IgD-negative memory B cell (primary cell): ENCODE measurements around the gene LYRM4. TPM values are rescaled to one million over a fixed set of nuclear protein-coding genes. Genes with fewer than 3 reads are reported as not detected.
A peak's percentile ranks its signal among the peaks of the same experiment; 100 is the strongest.

Source experiments
- H3K27ac Mint-ChIP-seq, 3 donors: one replicate each; pipeline ENCODE4 v1.8.0; 2020 to 2022; ENCODE audit warnings: mild to moderate bottlenecking in 3 of 3, mixed read lengths in 3 of 3, moderate library complexity in 1 of 3
- H3K27me3 Mint-ChIP-seq: one replicate; pipeline ENCODE4 v1.8.0; 2021; ENCODE audit warnings: mixed read lengths
- H3K36me3 Mint-ChIP-seq: one replicate; pipeline ENCODE4 v1.8.0; 2020; ENCODE audit warnings: mild to moderate bottlenecking, mixed read lengths
- H3K4me1 Mint-ChIP-seq, 3 donors: one replicate each; pipeline ENCODE4 v1.8.0; 2020 to 2022; ENCODE audit warnings: mixed read lengths in 3 of 3, mild to moderate bottlenecking in 1 of 3
- H3K4me3 Mint-ChIP-seq, 4 donors: one replicate each; pipeline ENCODE4 v1.8.0; 2020 to 2022; ENCODE audit warnings: mild to moderate bottlenecking in 4 of 4, mixed read lengths in 4 of 4, moderate library complexity in 3 of 4
- H3K9me3 Mint-ChIP-seq, 3 donors: one replicate each; pipeline ENCODE4 v1.8.0; 2020 to 2021; ENCODE audit warnings: mixed read lengths in 3 of 3, mild to moderate bottlenecking in 1 of 3
- polyA plus RNA-seq: library from polyadenylated mRNA; unstranded; fragments of 300-500 nt; fragmentation: Illumina TruSeq; gene quantifications from one replicate; pipeline ENCODE4 v1.2.3, GENCODE V29; 2021

The LYRM4 gene
- polyA plus RNA-seq, 1 donor from 2014 or later, result 36.3 TPM

DNA sequence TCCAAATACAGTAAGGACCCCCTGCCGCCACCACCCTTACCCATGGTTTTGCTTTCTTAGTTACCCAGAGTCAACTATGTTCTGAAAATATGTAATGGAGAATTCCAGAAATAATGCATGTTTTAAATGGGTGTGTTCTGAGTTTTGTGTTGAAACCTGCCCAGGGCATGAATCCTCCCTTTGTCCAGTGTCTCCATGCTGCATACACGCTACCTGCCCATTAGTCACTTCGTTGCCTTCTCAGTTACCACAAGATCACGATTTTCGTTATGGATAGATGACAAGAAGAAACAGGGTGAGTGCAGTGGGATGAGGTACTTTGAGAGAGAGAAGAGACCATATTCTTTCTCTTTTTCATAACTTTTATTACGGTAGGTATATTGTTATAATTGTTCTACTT, 11.2 kb upstream of the LYRM4 start:
- Mint-ChIP-seq H3K4me3 (no peak overlapping the region), H3K27me3 (no peaks in the 10 kb centered on the region), H3K27ac (no peak overlapping the region), H3K9me3 (no peaks in the 10 kb centered on the region), H3K4me1 (peaks cover 19 to 21% (median 21%) of the 10 kb centered on the region in 3 donors), H3K36me3 (peaks cover 12% of the 10 kb centered on the region)

DNA sequence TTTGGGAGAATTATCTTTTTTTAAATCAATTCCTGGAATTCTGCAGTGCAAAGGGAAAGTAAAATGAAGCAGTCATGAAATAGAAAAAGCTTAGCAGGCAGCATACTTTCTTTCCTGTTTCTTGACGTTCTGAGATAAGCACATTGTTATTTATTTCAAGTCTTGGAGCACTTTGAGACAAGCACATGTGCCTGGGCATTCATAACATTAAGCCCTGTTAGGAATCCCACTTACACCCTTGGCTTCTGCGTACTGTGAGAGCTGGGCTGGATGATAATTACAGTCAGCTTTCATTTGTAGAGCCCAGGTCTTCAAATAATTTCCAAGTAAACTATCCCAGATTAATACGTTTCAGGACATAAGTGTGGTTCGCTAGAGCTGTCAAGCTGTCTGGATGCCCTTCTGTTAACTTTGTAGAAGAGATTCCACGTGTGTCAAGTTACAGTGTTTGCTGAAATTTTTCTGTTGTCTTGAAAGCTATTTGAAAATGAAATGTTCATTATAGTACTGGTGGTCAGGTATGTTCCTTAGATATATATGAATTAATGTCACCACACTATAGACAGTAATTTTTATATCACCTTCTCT, 9.4 kb upstream of the LYRM4 start:
- H3K27ac Mint-ChIP-seq, result no peak overlapping the region
- H3K9me3 Mint-ChIP-seq, result no peaks in the 10 kb centered on the region
- H3K27me3 Mint-ChIP-seq, result no peaks in the 10 kb centered on the region
- H3K4me1 Mint-ChIP-seq, result peaks cover 13 to 23% (median 15%) of the 10 kb centered on the region in 3 donors
- peak overlapping the region in 1 of 4 donors; percentile 7 for H3K4me3 Mint-ChIP-seq
- H3K36me3 Mint-ChIP-seq, result peaks cover 14% of the 10 kb centered on the region

DNA sequence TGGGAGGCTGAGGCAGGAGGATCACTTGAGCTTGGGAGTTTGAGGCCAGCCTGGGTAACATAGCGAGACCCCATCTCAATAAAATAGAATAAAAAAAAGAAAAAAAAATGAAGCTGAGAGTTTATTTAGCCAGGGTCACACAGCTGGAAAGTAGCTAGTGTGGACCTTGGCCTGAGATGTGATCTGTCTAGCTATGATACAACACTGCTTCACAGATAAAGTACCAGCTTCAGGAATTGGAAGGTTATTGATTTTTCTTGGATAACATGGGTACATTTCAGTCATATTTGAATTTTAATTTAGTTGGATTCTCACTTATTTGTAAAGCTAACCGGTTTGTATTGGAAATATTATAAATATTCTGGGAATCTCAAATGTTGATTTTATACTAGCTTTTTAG, 5.7 kb upstream of the LYRM4 start:
- Mint-ChIP-seq H3K36me3 (peaks cover 6% of the 10 kb centered on the region), H3K27me3 (no peaks in the 10 kb centered on the region), H3K27ac (no peak overlapping the region), H3K4me3 (no peak overlapping the region), H3K4me1 (peaks cover 6 to 18% (median 13%) of the 10 kb centered on the region in 3 donors), H3K9me3 (no peaks in the 10 kb centered on the region)

DNA sequence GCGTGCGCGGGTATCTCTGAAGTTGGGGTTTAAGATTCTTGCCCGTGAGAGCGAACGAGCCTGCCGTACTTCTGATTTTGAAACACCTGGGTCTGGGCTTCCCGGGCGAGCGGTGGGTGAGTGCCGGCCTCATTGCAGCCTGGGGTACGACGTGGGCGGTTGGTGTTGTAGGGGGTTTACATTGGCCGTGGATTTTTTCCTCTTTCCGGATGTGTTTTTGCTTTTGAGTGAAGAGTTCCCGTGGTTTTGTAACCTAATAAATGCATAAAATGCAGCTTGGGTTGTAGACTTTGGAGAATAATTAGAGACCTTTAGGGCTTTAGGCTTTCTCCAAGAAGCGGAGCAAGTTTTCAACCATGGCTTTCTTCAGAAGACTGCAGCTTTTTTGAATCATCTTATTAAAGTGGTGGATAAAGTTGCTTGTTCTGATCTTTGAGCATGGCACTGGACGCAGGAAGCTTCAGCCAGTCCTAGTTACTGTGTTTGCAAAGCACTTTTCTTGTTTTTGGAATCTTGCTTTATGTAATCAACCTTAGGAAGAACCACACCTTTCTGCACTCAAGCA, 877 bp upstream of the LYRM4 start:
- peaks cover 15 to 21% (median 19%) of the 10 kb centered on the region in 3 donors for H3K4me1 Mint-ChIP-seq
- H3K36me3 Mint-ChIP-seq, result peaks cover 2% of the 10 kb centered on the region
- H3K4me3 Mint-ChIP-seq, result peak overlapping the region; percentile 94 to 100 (median 98)
- peak overlapping the region; percentile 96 to 100 (median 100) for H3K27ac Mint-ChIP-seq
- H3K9me3 Mint-ChIP-seq, result no peaks in the 10 kb centered on the region
- H3K27me3 Mint-ChIP-seq, result no peaks in the 10 kb centered on the region

DNA sequence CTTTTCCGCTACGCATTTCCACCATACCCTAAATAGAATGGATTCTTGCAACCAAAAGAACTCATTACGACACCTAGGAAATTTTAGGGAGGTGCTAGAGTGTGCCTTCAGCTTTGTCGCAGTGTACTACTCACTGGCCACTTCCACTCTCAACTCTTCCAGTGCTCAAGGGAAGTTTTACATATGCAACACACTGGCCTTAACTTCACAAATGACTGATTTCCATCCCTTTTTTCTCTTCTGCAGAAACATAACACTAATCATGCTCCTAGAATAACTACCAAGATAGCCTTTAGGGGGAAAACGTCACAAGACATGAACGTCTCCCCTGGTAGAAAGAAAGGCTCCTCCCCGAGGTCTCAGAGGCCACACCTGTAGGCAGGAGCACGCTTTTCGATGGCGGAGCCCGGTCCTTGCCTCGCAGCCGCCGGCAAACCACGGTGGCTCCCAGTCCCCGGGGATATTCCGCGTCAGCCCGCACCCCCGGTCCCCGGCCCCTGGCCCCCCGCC, 584 bp downstream of the LYRM4 start:
- H3K36me3 Mint-ChIP-seq, result no peaks in the 10 kb centered on the region
- H3K4me3 Mint-ChIP-seq, result peak overlapping the region; percentile 94 to 100 (median 98)
- H3K27ac Mint-ChIP-seq, result peak overlapping the region; percentile 96 to 100 (median 100)
- no peaks in the 10 kb centered on the region for H3K9me3 Mint-ChIP-seq
- no peaks in the 10 kb centered on the region for H3K27me3 Mint-ChIP-seq
- H3K4me1 Mint-ChIP-seq, result peaks cover 13 to 17% (median 15%) of the 10 kb centered on the region in 3 donors

DNA sequence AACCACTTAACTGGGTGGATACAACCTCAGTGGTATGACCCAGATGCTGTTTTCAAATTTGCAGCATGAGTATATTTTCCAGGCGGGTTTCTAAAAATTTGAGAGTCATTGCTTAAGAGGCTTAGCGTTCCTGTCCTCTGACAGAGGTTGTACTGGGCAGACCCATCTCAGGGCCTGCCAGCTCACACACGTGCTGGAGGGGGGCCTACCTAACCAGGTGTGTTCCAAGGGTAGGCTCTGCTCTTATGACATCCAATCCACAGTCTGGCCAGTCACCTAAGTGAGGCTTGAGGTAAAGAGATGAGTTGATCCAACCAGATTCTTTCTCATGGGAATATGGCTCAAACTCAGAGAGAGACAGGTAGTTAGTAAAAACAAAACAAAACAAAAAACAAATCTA, 1.3 kb downstream of the LYRM4 start:
- H3K4me1 Mint-ChIP-seq, result peaks cover 12 to 16% (median 15%) of the 10 kb centered on the region in 3 donors
- H3K27me3 Mint-ChIP-seq, result no peaks in the 10 kb centered on the region
- no peaks in the 10 kb centered on the region for H3K36me3 Mint-ChIP-seq
- H3K27ac Mint-ChIP-seq, result peak overlapping the region in 2 of 3 donors; percentile 20 to 96
- peak overlapping the region; percentile 94 to 100 (median 98) for H3K4me3 Mint-ChIP-seq
- H3K9me3 Mint-ChIP-seq, result no peaks in the 10 kb centered on the region

DNA sequence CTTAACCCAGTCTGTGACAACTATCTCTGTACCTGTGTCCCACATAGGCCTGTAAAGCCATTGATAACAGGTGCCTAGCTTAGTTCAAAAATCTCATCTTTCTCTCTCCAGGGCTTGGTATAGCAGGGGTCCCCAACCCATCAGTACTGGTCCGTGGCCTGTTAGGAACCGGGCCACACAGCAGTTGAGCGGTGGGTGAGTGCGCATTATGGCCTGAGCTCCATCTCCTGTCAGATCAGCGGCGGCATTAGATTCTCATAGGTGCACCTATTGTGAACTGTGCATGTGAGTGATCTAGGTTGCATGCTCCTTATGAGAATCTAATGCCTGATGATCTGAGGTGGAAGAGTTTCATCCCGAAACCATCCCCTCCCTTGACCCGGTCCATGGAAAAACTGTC, 3.4 kb downstream of the LYRM4 start:
- Mint-ChIP-seq H3K27ac (peak overlapping the region in 1 of 3 donors; percentile 96), H3K9me3 (no peaks in the 10 kb centered on the region), H3K36me3 (peaks cover 3% of the 10 kb centered on the region), H3K4me3 (peak overlapping the region in 1 of 4 donors; percentile 94), H3K27me3 (no peaks in the 10 kb centered on the region), H3K4me1 (peaks cover 13 to 16% (median 13%) of the 10 kb centered on the region in 3 donors)

DNA sequence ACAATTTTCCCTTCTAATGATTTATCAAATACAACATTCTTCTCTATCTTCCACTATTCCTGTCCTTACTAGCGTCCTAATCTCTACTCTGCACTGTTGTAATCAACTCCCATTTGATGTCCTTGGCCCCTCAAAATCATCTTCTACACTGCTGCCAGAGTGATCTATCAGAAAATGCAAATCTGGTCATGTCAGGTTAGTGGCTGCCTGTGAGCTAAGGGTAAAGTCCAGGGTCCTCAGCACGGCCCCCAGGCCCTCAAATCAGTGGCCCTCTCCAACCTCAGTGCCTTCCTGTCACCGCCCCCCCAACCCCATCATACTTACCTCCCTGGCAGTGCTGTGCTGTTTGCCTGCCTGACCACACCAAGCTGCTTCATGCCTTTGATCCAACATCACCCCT, 3.8 kb downstream of the LYRM4 start:
- peaks cover 13 to 15% (median 14%) of the 10 kb centered on the region in 3 donors for H3K4me1 Mint-ChIP-seq
- no peaks in the 10 kb centered on the region for H3K9me3 Mint-ChIP-seq
- no peaks in the 10 kb centered on the region for H3K27me3 Mint-ChIP-seq
- no peak overlapping the region for H3K27ac Mint-ChIP-seq
- no peak overlapping the region for H3K4me3 Mint-ChIP-seq
- peaks cover 4% of the 10 kb centered on the region for H3K36me3 Mint-ChIP-seq

DNA sequence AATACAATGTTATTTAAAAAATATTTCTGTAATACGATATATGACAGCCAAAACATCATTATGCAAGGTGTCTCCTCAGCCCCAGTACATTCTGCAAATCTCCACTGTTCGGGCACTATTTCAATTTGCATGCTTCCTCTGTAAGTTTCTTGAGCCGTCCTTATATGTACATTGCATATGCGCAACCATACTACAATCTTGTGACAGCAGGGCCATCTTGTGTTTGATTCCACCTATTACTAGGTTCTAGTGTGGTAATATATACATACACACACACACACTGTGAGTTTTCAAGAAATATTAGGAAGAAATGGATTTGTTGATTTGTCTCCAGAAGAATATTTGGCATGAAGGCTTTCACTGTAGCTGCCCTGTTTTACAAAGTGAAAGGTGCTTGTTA, 9.8 kb downstream of the LYRM4 start:
- no peak overlapping the region for H3K27ac Mint-ChIP-seq
- peaks cover 4 to 5% (median 4%) of the 10 kb centered on the region in 3 donors for H3K4me1 Mint-ChIP-seq
- H3K36me3 Mint-ChIP-seq, result peaks cover 7% of the 10 kb centered on the region
- H3K4me3 Mint-ChIP-seq, result no peak overlapping the region
- H3K9me3 Mint-ChIP-seq, result peaks cover 0 to 1% (median 0%) of the 10 kb centered on the region in 3 donors
- H3K27me3 Mint-ChIP-seq, result no peaks in the 10 kb centered on the region

DNA sequence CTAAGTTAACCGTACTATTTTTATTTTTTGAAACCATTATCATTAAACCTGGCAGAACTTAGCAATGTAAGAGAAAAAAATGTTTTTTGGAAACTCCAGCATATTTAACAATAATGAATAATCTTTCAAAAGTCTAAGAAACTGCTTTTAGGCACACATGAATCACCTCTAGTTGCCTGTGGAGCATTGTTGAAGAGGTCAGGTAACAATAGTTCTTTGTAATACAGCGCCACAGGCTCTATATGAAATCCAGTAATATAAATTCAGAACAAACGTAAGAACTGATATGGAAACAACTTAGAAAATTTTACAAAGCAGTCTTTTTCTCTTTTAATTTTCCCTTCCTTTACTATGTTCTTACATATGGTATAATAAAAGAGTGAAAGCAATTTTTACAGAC, 10.3 kb downstream of the LYRM4 start:
- H3K9me3 Mint-ChIP-seq, result peaks cover 0 to 1% (median 0%) of the 10 kb centered on the region in 3 donors
- H3K27me3 Mint-ChIP-seq, result no peaks in the 10 kb centered on the region

DNA sequence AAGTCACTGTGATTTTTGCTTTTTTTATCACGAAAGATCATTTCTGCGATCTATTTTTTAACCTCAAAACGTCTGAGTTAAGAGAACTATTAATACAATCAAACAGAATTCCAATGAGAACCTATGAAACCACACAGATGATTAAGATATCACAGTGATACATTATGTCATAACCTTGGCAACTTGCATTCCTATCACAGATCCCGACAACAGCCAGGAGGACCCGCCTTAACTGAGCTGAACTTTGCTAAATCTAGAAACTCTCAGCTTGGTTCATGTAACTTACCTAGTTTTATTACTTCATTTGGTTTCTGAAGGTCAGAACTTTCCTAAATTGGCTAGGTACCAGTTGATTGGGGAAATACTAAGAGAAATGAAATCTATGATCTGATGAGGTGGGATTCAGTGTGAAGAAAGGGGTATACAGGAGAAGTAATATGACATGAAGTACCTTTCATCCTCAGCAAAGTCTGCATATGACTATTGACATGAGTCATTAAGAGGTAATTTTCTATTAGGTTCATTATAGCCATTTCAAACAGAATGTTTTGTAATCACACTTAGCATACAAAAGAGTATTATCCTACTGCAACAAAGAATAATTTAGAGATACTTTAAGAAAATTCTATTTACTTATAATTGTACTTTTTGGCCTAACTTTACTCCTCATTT, 11.2 kb downstream of the LYRM4 start:
- Mint-ChIP-seq H3K9me3 (peaks cover 0 to 1% (median 0%) of the 10 kb centered on the region in 3 donors), H3K27me3 (no peaks in the 10 kb centered on the region), H3K4me1 (peaks cover 0 to 5% (median 4%) of the 10 kb centered on the region in 3 donors), H3K27ac (no peak overlapping the region), H3K4me3 (no peak overlapping the region), H3K36me3 (peaks cover 9% of the 10 kb centered on the region)

More for the DNA sequence above, 10.3 kb downstream of the LYRM4 start:
- Mint-ChIP-seq H3K4me1 (peaks cover 4 to 5% (median 4%) of the 10 kb centered on the region in 3 donors), H3K27ac (no peak overlapping the region), H3K36me3 (peaks cover 9% of the 10 kb centered on the region), H3K4me3 (no peak overlapping the region)

DNA sequence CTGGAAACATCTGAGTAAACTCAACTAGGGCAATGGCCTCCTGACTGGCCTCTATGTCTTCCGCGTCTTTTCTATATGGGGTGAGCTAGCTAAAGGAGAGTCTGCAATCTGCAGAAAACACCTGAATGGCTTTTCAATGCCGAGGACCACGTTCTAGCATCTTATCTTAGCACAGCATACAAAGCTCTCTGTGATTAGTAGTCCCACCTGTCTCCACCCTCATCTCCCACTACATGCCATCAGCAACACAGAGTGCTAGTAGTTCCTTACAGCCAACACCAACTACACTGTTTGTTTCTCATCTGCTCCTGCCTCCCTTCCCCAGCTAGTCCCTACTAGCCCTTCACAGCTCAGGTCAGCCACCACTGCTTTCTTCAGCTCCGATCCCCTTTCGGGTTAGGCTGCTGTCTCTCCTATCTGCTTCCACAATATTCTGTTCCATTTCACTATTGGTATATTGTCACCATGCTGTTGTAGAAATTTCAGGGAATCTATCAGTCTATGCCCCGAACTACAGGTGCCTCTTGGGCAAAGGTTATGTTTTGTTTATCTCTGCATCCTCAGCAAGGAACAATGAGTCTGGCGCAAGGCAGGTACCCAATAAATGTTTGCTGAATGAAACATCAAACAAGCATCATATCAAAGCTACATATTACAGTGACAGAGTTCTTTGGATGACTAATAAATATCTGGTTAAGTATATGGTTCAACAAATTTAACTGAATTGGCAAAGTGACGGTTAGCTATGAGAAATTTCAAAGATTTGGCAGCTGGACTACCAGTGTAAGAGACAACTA, 12.2 kb downstream of the LYRM4 start:
- Mint-ChIP-seq H3K4me3 (no peak overlapping the region), H3K27ac (no peak overlapping the region), H3K27me3 (no peaks in the 10 kb centered on the region), H3K36me3 (peaks cover 9% of the 10 kb centered on the region), H3K4me1 (peaks cover 0 to 5% (median 4%) of the 10 kb centered on the region in 3 donors), H3K9me3 (peaks cover 0 to 1% (median 0%) of the 10 kb centered on the region in 3 donors)

DNA sequence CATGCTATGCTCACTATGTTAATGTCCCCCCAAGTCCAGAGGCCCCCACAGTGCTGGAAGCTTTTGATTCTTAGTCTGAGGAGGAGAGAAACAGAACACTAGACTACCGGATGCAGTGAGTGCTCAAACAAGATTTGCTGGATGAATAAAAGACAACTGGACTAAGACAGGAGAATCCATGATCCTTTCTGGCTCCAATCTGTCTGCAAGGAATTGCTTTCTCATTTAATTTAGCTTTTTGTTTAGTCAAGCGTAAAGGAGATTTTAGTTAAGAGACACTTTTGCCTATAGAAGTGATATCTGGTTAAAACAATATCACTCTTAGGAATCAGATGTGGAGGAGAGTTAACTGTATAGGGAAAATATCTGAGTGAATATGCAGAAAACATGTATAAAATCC, 13.5 kb downstream of the LYRM4 start:
- Mint-ChIP-seq H3K4me3 (no peak overlapping the region), H3K36me3 (peaks cover 5% of the 10 kb centered on the region), H3K27me3 (no peaks in the 10 kb centered on the region), H3K27ac (no peak overlapping the region), H3K4me1 (peaks cover 0 to 5% (median 3%) of the 10 kb centered on the region in 3 donors), H3K9me3 (peaks cover 0 to 1% (median 0%) of the 10 kb centered on the region in 3 donors)

DNA sequence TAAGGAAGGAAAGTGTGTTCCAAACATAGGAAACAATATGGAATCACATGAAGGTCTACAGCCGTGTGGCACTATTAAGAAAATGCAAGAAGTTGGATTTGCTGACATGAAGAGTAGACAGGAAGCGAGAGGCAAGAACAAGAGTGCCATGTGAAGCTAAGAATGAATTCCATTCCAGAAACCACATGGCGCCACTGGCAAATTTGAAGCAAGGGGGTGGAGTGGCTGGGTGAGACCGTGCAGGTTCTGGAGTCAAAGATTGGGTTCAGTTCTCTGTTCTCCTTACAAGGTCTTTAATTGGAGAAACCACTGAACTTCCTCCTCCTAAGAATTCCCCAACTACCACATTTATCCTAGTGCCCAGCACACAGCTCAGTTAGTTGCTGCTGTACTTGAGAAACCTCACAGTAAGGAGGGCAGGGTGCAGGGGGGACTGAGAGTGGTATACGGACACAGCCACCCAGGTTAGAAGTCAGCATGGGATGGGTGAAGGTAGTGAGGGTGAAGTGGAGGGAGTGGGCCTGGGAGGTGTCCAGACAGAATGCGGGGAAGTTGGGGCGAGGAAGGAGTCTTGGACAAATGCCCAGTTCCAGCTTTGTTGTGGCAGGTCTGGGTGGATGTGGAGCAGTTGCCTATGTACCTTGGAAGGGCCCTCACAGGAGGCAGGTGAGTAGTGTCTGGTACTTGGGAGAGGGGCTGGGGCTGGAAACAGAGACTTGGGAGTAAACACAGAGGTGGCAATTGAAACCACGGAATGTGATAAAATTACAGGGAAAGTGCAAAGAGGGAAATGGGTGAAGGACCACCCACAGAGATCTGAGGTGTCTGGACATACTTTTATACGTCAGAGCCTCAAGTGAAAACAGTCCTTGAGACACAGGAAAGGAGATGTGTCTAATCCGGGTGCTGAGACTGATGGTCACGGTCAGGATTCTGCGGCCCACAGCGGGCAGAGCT, 14.3 kb downstream of the LYRM4 start:
- no peaks in the 10 kb centered on the region for H3K9me3 Mint-ChIP-seq
- no peaks in the 10 kb centered on the region for H3K27me3 Mint-ChIP-seq
- peaks cover 5% of the 10 kb centered on the region for H3K36me3 Mint-ChIP-seq
- no peak overlapping the region for H3K4me3 Mint-ChIP-seq
- peaks cover 0 to 5% (median 3%) of the 10 kb centered on the region in 3 donors for H3K4me1 Mint-ChIP-seq
- no peak overlapping the region for H3K27ac Mint-ChIP-seq
